ENCODE results near the gene SPOCK1. TPM values are rescaled to one million over a fixed set of nuclear protein-coding genes. Genes with fewer than 3 reads are reported as not detected.

SPOCK1 gene
- total and polyA plus RNA-seq, 2 experiments from 2014 or later: 8.2 to 10.5 TPM

DNA sequence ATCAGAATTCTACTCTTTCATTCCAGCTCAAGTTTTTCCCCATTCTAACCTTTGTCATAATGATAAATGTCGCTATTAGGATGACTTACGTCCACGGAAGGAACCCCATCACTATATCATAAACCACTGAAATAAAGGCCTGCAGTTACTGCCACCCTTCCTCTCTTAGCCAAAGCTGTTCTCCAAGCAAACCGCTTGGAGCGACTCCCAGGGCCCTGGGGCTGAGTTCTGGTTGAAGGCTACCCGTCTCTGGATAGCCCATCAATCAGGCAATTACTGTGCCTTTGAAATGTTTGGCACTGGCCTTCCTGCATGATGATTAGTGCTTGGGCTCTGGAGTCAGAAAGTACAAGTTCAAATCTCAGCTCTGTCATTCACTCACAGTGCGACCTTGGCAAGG is 386.0 kb downstream of the SPOCK1 start:
- H3K4me2 ChIP-seq: no peak overlapping the region
- no peaks in the 10 kb centered on the region for H3K36me3 ChIP-seq (ENCODE audit: insufficient read depth)
- ATAC-seq (no peak), DNase-seq (ENCODE audit: low spot score) (no peak)
- no peaks in the 10 kb centered on the region for H3F3A ChIP-seq (replicated peaks; ENCODE audit: low read depth)
- Mint-ChIP-seq H3K27me3 (ENCODE audit: insufficient read depth, low read depth, poor library complexity) (no peaks in the 10 kb centered on the region), H3K27ac (no peak overlapping the region), H3K36me3 (ENCODE audit: low read depth) (no peaks in the 10 kb centered on the region), H3K4me3 (no peak overlapping the region), H3K4me1 (no peaks in the 10 kb centered on the region), H3K9me3 (no peaks in the 10 kb centered on the region)
- H2AFZ ChIP-seq: no peak overlapping the region
- TF ChIP-seq, protein P1, sequence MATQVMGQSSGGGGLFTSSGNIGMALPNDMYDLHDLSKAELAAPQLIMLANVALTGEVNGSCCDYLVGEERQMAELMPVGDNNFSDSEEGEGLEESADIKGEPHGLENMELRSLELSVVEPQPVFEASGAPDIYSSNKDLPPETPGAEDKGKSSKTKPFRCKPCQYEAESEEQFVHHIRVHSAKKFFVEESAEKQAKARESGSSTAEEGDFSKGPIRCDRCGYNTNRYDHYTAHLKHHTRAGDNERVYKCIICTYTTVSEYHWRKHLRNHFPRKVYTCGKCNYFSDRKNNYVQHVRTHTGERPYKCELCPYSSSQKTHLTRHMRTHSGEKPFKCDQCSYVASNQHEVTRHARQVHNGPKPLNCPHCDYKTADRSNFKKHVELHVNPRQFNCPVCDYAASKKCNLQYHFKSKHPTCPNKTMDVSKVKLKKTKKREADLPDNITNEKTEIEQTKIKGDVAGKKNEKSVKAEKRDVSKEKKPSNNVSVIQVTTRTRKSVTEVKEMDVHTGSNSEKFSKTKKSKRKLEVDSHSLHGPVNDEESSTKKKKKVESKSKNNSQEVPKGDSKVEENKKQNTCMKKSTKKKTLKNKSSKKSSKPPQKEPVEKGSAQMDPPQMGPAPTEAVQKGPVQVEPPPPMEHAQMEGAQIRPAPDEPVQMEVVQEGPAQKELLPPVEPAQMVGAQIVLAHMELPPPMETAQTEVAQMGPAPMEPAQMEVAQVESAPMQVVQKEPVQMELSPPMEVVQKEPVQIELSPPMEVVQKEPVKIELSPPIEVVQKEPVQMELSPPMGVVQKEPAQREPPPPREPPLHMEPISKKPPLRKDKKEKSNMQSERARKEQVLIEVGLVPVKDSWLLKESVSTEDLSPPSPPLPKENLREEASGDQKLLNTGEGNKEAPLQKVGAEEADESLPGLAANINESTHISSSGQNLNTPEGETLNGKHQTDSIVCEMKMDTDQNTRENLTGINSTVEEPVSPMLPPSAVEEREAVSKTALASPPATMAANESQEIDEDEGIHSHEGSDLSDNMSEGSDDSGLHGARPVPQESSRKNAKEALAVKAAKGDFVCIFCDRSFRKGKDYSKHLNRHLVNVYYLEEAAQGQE (IDR thresholded peaks at IDR 0.05; ENCODE audit: unreplicated experiment): no peak
- TF ChIP-seq, protein P2, sequence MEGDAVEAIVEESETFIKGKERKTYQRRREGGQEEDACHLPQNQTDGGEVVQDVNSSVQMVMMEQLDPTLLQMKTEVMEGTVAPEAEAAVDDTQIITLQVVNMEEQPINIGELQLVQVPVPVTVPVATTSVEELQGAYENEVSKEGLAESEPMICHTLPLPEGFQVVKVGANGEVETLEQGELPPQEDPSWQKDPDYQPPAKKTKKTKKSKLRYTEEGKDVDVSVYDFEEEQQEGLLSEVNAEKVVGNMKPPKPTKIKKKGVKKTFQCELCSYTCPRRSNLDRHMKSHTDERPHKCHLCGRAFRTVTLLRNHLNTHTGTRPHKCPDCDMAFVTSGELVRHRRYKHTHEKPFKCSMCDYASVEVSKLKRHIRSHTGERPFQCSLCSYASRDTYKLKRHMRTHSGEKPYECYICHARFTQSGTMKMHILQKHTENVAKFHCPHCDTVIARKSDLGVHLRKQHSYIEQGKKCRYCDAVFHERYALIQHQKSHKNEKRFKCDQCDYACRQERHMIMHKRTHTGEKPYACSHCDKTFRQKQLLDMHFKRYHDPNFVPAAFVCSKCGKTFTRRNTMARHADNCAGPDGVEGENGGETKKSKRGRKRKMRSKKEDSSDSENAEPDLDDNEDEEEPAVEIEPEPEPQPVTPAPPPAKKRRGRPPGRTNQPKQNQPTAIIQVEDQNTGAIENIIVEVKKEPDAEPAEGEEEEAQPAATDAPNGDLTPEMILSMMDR (conservative IDR thresholded peaks at IDR 0.05; ENCODE audit: low read depth in 2 of 2): no peak
- no peak overlapping the region for H3K27ac ChIP-seq (ENCODE audit: low read depth)
- H3K79me2 ChIP-seq (replicated peaks; ENCODE audit: insufficient read depth): no peaks in the 10 kb centered on the region
- H3K9me2 ChIP-seq (ENCODE audit: insufficient read depth): no peaks in the 10 kb centered on the region
- H3K27me3 ChIP-seq (ENCODE audit: insufficient read depth): no peaks in the 10 kb centered on the region
- no peaks in the 10 kb centered on the region for H3K4me1 ChIP-seq (ENCODE audit: insufficient read depth)
- no peaks in the 10 kb centered on the region for H4K20me1 ChIP-seq (replicated peaks; ENCODE audit: insufficient read depth)
- H3K4me3 ChIP-seq: no peak overlapping the region

DNA sequence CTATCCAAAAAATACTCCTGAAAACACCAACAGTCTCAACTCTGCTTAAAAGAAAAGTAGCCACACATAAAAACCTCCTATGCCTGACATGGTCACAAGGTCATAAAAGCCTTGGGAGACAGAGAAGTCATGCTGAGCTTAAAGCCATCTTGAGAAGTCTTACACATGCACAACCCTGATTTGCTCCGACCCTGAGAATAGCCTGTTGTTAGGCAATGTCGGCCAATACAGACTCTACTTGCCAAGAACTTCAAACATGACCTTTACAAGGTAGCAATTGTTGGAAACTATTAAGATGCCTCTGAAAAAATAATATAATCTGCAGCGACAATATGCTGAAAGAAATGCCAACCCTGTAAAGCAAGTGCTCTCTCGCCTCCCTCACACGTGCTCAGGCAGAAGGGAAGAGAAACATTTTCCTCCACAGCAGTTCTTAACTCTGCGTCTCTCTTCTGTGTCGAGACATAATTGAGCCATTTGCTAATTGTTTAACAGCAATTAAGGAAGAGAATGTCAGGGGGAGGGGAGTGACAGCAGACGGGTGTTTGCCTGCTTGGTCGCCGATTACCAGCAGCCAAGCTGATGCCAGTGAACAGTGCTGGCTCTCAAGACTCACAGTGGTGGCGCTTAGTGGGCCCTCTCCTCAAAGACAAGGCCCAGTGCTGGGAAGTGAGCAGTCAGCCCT is 393.6 kb downstream of the SPOCK1 start:
- Histone ChIP-seq H3F3A (replicated peaks; ENCODE audit: low read depth) (no peaks in the 10 kb centered on the region), H3K36me3 (ENCODE audit: insufficient read depth) (no peaks in the 10 kb centered on the region), H4K20me1 (replicated peaks; ENCODE audit: insufficient read depth) (no peaks in the 10 kb centered on the region), H3K4me1 (ENCODE audit: insufficient read depth) (no peaks in the 10 kb centered on the region), H3K4me3 (no peak overlapping the region), H3K27me3 (ENCODE audit: insufficient read depth) (no peaks in the 10 kb centered on the region), H3K4me2 (no peak overlapping the region), H3K27ac (ENCODE audit: low read depth) (no peak overlapping the region), H2AFZ (no peak overlapping the region), H3K9me2 (ENCODE audit: insufficient read depth) (0 out of 2 replicates have a peak, but pooled peaks cover 6% of the 10 kb centered on the region), H3K79me2 (replicated peaks; ENCODE audit: insufficient read depth) (no peaks in the 10 kb centered on the region)
- no peak for DNase-seq (ENCODE audit: low spot score)
- Mint-ChIP-seq H3K27ac (no peak overlapping the region), H3K36me3 (ENCODE audit: low read depth) (0 out of 3 replicates have a peak, but pooled peaks cover 2% of the 10 kb centered on the region), H3K9me3 (peaks cover 4% of the 10 kb centered on the region; the same call in 2 of the 3 replicates), H3K4me3 (no peak overlapping the region), H3K27me3 (ENCODE audit: insufficient read depth, low read depth, poor library complexity) (peaks cover 3% of the 10 kb centered on the region), H3K4me1 (no peaks in the 10 kb centered on the region)
- no peak for ATAC-seq
- TF ChIP-seq JUNB (IDR thresholded peaks at IDR 0.05; ENCODE audit: unreplicated experiment): no peak
- no peak for TF ChIP-seq EZH2phosphoT487 (IDR thresholded peaks at IDR 0.05; ENCODE audit: unreplicated experiment)
- TF ChIP-seq ZNF114 (CRISPR knock-in tag; IDR thresholded peaks at IDR 0.05): no peak
- TF ChIP-seq CREB1 (CRISPR knock-in tag; IDR thresholded peaks at IDR 0.05; ENCODE audit: low read depth): no peak
- no peak for TF ChIP-seq ZNF331 (CRISPR knock-in tag; IDR thresholded peaks at IDR 0.05; ENCODE audit: low read depth)
- TF ChIP-seq, protein P1 (IDR thresholded peaks at IDR 0.05; ENCODE audit: unreplicated experiment): no peak
- TF ChIP-seq, protein P3, sequence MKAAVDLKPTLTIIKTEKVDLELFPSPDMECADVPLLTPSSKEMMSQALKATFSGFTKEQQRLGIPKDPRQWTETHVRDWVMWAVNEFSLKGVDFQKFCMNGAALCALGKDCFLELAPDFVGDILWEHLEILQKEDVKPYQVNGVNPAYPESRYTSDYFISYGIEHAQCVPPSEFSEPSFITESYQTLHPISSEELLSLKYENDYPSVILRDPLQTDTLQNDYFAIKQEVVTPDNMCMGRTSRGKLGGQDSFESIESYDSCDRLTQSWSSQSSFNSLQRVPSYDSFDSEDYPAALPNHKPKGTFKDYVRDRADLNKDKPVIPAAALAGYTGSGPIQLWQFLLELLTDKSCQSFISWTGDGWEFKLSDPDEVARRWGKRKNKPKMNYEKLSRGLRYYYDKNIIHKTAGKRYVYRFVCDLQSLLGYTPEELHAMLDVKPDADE (IDR thresholded peaks at IDR 0.05): no peak
- no peak for TF ChIP-seq NANOG (IDR thresholded peaks at IDR 0.05; ENCODE audit: borderline replicate concordance)
- TF ChIP-seq POLR2AphosphoS5 (IDR thresholded peaks at IDR 0.05; ENCODE audit: low read depth): no peak

All from GM23338 (cell line).